ENCODE results near the gene PODXL2. TPM values are rescaled to one million over a fixed set of nuclear protein-coding genes. Genes with fewer than 3 reads are reported as not detected.

The PODXL2 gene
- total RNA-seq, 4 donors from 2014 or later: 1.5 to 13.5 TPM; not detected in 2

GRCh38 chr3:127585813-127586413 lies 43.1 kb upstream of the PODXL2 start:
- Histone ChIP-seq H3K9me3 (no peaks in the 10 kb centered on the region), H3K27ac (no peak overlapping the region), H3K4me3 (no peak overlapping the region), H3K4me1 (peaks cover 0 to 3% of the 10 kb centered on the region in 2 donors), H3K27me3 (no peaks in the 10 kb centered on the region), H3K36me3 (no peaks in the 10 kb centered on the region)
- DNase-seq: no peak
- no peak for TF ChIP-seq CTCF (IDR thresholded peaks at IDR 0.05)
- TF ChIP-seq POLR2A (IDR thresholded peaks at IDR 0.05): no peak
- intact Hi-C loops (cut with DNase I; ENCODE audit: low total_unique reads): no loop called here

- intact Hi-C loops (cut with DNase I; ENCODE audit: low total_unique reads): no loop called here
- DNase-seq: no peak
- Histone ChIP-seq H3K4me3 (no peak overlapping the region), H3K36me3 (no peaks in the 10 kb centered on the region), H3K27ac (no peak overlapping the region), H3K27me3 (no peaks in the 10 kb centered on the region), H3K4me1 (peaks cover 0 to 3% of the 10 kb centered on the region in 2 donors), H3K9me3 (no peaks in the 10 kb centered on the region)
- no peak for TF ChIP-seq POLR2A (IDR thresholded peaks at IDR 0.05)
- TF ChIP-seq CTCF (IDR thresholded peaks at IDR 0.05): no peak
Measured at GRCh38 chr3:127587876-127588275, 41.1 kb upstream of the PODXL2 start.

GRCh38 chr3:127588806-127589577 lies 40.0 kb upstream of the PODXL2 start:
- intact Hi-C loops (cut with DNase I; ENCODE audit: low total_unique reads): no loop called here
- Histone ChIP-seq H3K36me3 (no peaks in the 10 kb centered on the region), H3K9me3 (no peaks in the 10 kb centered on the region), H3K27ac (peak overlapping the region; percentile 90 to 91), H3K27me3 (no peaks in the 10 kb centered on the region), H3K4me3 (peak overlapping the region; percentile 54 to 93), H3K4me1 (peaks cover 0 to 3% of the 10 kb centered on the region in 2 donors)
- no peak for DNase-seq
- TF ChIP-seq CTCF (IDR thresholded peaks at IDR 0.05) (no peak), POLR2A (IDR thresholded peaks at IDR 0.05) (no peak)

GRCh38 chr3:127589600-127590281 lies 39.2 kb upstream of the PODXL2 start:
- Histone ChIP-seq H3K36me3 (no peaks in the 10 kb centered on the region), H3K9me3 (no peaks in the 10 kb centered on the region), H3K4me3 (peak overlapping the region; percentile 54 to 93), H3K4me1 (peaks cover 0 to 3% of the 10 kb centered on the region in 2 donors), H3K27ac (peak overlapping the region; percentile 90 to 91), H3K27me3 (no peaks in the 10 kb centered on the region)
- TF ChIP-seq CTCF (IDR thresholded peaks at IDR 0.05) (no peak), POLR2A (IDR thresholded peaks at IDR 0.05) (no peak)
- intact Hi-C loops (cut with DNase I; ENCODE audit: low total_unique reads): loop anchor here (10.0 kb wide), 1 partner anchor 85 kb away; the partner anchor contains the start of gene ABTB1
- no peak for DNase-seq

GRCh38 chr3:127590282-127590592 lies 38.7 kb upstream of the PODXL2 start:
- H3K9me3 ChIP-seq: no peaks in the 10 kb centered on the region
- DNase-seq: peak in 1 of 2 donors; percentile 29
- peak overlapping the region; percentile 54 to 93 for H3K4me3 ChIP-seq
- H3K27me3 ChIP-seq: no peaks in the 10 kb centered on the region
- no peaks in the 10 kb centered on the region for H3K36me3 ChIP-seq
- peaks cover 0 to 3% of the 10 kb centered on the region in 2 donors for H3K4me1 ChIP-seq
- intact Hi-C loops (cut with DNase I; ENCODE audit: low total_unique reads): loop anchor here (10.0 kb wide), 1 partner anchor 85 kb away; the partner anchor contains the start of gene ABTB1
- H3K27ac ChIP-seq: peak overlapping the region; percentile 90 to 91
- no peak for TF ChIP-seq CTCF (IDR thresholded peaks at IDR 0.05)
- no peak for TF ChIP-seq POLR2A (IDR thresholded peaks at IDR 0.05)

Measured in uterus (tissue), 4 donors.